Activated effector memory CD4-positive, alpha-beta T cell treated with Interleukin-2 at 50 U/mL for 16 hours (primary cell): Measurements from ENCODE around the gene WASHC1.
"Not testable (repeated sequence)": the region's sequence is repeated elsewhere in the genome, so short reads cannot be mapped to it uniquely, and the experiment has no call there.

ENCODE experiments used
- DNase-seq: peaks from one replicate; pipeline ENCODE4 v3.0.0-alpha.2; 2020

WASHC1 gene

DNA sequence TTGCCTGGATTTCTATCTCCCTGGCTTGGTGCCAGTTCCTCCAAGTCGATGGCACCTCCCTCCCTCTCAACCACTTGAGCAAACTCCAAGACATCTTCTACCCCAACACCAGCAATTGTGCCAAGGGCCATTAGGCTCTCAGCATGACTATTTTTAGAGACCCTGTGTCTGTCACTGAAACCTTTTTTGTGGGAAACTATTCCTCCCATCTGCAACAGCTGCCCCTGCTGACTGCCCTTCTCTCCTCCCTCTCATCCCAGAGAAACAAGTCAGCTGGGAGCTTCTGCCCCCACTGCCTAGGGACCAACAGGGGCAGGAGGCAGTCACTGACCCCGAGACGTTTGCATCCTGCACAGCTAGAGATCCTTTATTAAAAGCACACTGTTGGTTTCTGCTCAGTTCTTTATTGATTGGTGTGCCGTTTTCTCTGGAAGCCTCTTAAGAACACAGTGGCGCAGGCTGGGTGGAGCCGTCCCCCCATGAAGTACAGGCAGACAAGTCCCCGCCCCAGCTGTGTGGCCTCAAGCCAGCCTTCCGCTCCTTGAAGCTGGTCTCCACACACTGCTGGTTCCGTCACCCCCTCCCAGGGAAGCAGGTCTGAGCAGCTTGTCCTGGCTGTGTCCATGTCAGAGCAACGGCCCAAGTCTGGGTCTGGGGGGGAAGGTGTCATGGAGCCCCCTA lies 15.0 kb downstream of the WASHC1 start:
- not testable (repeated sequence) for DNase-seq

DNA sequence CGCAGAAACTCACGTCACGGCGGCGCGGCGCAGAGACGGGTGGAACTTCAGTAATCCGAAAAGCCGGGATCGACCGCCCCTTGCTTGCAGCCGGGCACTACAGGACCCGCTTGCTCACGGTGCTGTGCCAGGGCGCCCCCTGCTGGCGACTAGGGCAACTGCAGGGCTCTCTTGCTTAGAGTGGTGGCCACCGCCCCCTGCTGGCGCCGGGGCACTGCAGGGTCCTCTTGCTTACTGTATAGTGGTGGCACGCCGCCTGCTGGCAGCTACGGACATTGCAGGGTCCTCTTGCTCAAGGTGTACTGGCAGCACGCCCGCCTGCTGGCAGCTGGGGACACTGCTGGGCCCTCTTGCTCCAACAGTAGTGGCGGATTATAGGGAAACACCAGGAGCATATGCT lies 18.1 kb downstream of the WASHC1 start:
- peak; percentile 23 for DNase-seq

DNA sequence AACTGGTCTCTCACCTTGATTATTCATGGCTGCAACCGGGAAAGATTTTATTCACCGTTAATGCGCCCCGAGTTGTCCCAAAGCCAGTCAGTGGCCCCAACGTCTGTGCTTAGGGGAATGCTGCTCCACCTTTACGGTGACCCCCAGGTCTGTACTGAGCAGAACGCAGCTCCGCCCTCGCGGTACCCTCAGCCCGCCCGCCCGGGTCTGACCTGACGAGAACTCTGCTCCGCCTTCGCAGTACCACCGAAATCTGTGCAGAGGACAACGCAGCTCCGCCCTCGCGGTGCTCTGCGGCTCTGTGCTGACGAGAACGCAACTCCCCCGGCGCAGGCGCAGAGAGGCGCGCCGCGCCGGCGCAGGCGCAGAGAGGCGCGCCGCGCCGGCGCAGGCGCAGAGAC lies 18.6 kb downstream of the WASHC1 start:
- DNase-seq: not testable (repeated sequence)

DNA sequence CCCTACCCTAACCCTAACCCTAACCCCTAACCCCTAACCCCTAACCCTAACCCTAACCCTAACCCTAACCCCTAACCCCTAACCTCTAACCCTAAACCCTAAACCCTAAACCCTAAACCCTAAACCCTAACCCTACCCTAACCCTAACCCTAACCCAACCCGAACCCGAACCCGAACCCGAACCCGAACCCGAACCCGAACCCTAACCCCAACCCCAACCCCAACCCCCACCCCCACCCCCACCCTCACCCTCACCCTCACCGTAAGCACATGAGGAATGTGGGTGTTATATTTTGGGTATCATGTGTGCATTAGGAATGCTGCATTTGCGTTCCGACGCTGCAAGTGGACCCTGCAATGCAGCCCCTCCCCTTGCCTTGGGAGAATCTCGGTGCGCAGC lies 19.0 kb downstream of the WASHC1 start:
- DNase-seq: not testable (repeated sequence)
